Spleen (tissue), 7 donors: ENCODE measurements around the gene PARVB.

Experiments used
- CTCF ChIP-seq, 11 experiments: fragments of 200-600 bp in 7 of 11; fragments of 450-650 bp in 4 of 11; sonication (generic) in 4 of 11; IDR thresholded peaks in 8 of 11; conservative IDR thresholded peaks in 3 of 11; 1 replicate in 7 of 11; 2 replicates in 4 of 11; pipeline versions ENCODE4 v1.4.0 to v1.8.0; 2016 to 2021; ENCODE audit warnings: antibody characterized with exemption in 11 of 11, inconsistent platforms in 4 of 11, mild to moderate bottlenecking in 1 of 11
- POLR2A ChIP-seq, 3 donors: fragments of 450-650 bp; IDR thresholded peaks; one replicate each; pipeline ENCODE4 v1.5.1; 2017; ENCODE audit warnings: antibody characterized with exemption in 3 of 3, mild to moderate bottlenecking in 1 of 3
- POLR2AphosphoS5 ChIP-seq, 3 donors: sonication (generic); formaldehyde crosslinking; IDR thresholded peaks; one replicate each; pipeline ENCODE4 v1.5.1; 2017; ENCODE audit warnings: antibody characterized with exemption in 3 of 3
- donor health status: DM: no; HTN: no; CAD: no; lungs with moderate emphysema.
- donor health status: DM: no; HTN: no; CAD: no.
- donor health status: DM: no; HTN: no; CAD: no.

DNA sequence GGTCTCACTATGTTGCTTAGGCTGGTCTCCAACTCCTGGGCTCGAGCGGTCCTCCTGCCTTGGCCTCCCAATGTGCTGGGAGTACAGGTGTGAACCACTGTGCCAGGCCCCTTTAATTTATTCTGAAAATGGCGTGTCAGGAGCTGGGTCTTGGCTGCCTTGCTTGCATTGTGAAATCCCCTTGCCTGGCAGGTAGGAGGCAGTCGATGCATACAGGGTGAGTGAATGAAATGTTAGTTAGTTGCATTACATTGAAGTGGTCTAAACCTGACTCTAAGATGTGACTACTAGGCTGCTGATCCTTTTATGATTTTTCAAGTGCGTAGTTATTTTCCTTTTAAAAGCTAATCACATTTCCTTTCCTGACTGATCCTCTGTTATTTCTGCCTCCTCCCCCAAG is 42.9 kb downstream of the PARVB start:
- TF ChIP-seq POLR2AphosphoS5 (IDR thresholded peaks at IDR 0.05) (no peak), CTCF (IDR thresholded peaks at IDR 0.05 in 8 of 11, conservative IDR thresholded peaks at IDR 0.05 in 3 of 11) (no peak), POLR2A (IDR thresholded peaks at IDR 0.05) (no peak)
